OCI-LY7 (cell line): ENCODE results near the gene NXPE2. TPM values are rescaled to one million over a fixed set of nuclear protein-coding genes. Genes with fewer than 3 reads are reported as not detected.

Experiments
- BruUV-seq: library from RNA; stranded (reverse); fragments of 400-500 nt; replicated peaks from 2 replicates; lab custom pipeline; 2021; lab: Mats Ljungman, UMichigan
- CTCF ChIA-PET: fragments of 300-600 bp; sonication (Branson Sonifier 250); formaldehyde crosslinking; loops from one replicate; lab custom pipeline; 2022; ENCODE audit warnings: antibody characterized with exemption; ENCODE audit not compliant: unreplicated experiment; lab: Charles Lee
- POLR2A ChIA-PET: fragments of 300-600 bp; sonication (Branson Sonifier 250); formaldehyde crosslinking; loops from one replicate; lab custom pipeline; 2022; ENCODE audit warnings: antibody characterized with exemption; lab: Charles Lee
- DNase-seq: peaks from one replicate; pipeline ENCODE4 v3.0.0-alpha.2; 2015; ENCODE audit warnings: low spot score
- H2AFZ ChIP-seq: fragments of 200-600 bp; sonication (generic), shearing (Covaris generic); 2 replicates; pipeline ENCODE4 v1.6.1; 2014; ENCODE audit warnings: mild to moderate bottlenecking, antibody characterized with exemption, low read length, moderate library complexity
- H3K27ac ChIP-seq: fragments of 200-600 bp; sonication (generic); 2 replicates; pipeline ENCODE4 v1.5.1; 2014; ENCODE audit warnings: mixed run types, low read depth, mild to moderate bottlenecking, moderate library complexity, low read length, inconsistent platforms; ENCODE audit not compliant: poor library complexity, severe bottlenecking
- H3K36me3 ChIP-seq: fragments of 200-600 bp; sonication (generic); 2 replicates; pipeline ENCODE4 v1.6.1; 2014; ENCODE audit warnings: mild to moderate bottlenecking, antibody characterized with exemption, low read length, moderate library complexity, mixed read lengths; ENCODE audit not compliant: insufficient read depth
- H3K4me1 ChIP-seq: fragments of 200-600 bp; sonication (generic); 2 replicates; pipeline ENCODE4 v1.5.1; 2014; ENCODE audit warnings: mild to moderate bottlenecking, low read length; ENCODE audit not compliant: insufficient read depth, poor library complexity, severe bottlenecking
- H3K4me2 ChIP-seq: fragments of 200-600 bp; sonication (generic); 2 replicates; pipeline ENCODE4 v1.6.1; 2014; ENCODE audit warnings: mild to moderate bottlenecking, low read length
- H3K4me3 ChIP-seq: fragments of 200-600 bp; sonication (generic); 2 replicates; pipeline ENCODE4 v1.5.1; 2014; ENCODE audit warnings: mild to moderate bottlenecking, low read depth, low read length; ENCODE audit not compliant: poor library complexity, severe bottlenecking
- H3K79me2 ChIP-seq: fragments of 200-600 bp; sonication (generic); 2 replicates; pipeline ENCODE4 v1.6.1; 2016; ENCODE audit warnings: low read depth, mild to moderate bottlenecking, low read length, moderate library complexity, mixed read lengths; ENCODE audit not compliant: insufficient read depth
- H3K9me2 ChIP-seq: fragments of 200-600 bp; sonication (generic); 2 replicates; pipeline ENCODE4 v1.6.1; 2016; ENCODE audit warnings: mild to moderate bottlenecking, low read length, mixed read lengths; ENCODE audit not compliant: insufficient read depth
- H3K9me3 ChIP-seq: fragments of 200-600 bp; sonication (generic); 2 replicates; pipeline ENCODE4 v1.6.1; 2014; ENCODE audit warnings: mild to moderate bottlenecking, mixed run types, low read length, mixed read lengths
- H4K20me1 ChIP-seq: fragments of 200-600 bp; sonication (generic); 2 replicates; pipeline ENCODE4 v1.6.1; 2014; ENCODE audit warnings: mild to moderate bottlenecking, antibody characterized with exemption, low read length, moderate library complexity, mixed read lengths; ENCODE audit not compliant: insufficient read depth
- CTCF ChIP-seq: fragments of 200-600 bp; sonication (generic); conservative IDR thresholded peaks from 2 replicates; pipeline ENCODE4 v1.5.1; 2014; ENCODE audit warnings: mild to moderate bottlenecking, antibody characterized with exemption, low read length, moderate library complexity, mixed read lengths
- EZH2phosphoT487 ChIP-seq: fragments of 200-600 bp; sonication (generic); IDR thresholded peaks from 2 replicates; pipeline ENCODE4 v1.6.1; 2018; ENCODE audit warnings: low read depth, borderline replicate concordance, mild to moderate bottlenecking, mixed run types, antibody characterized with exemption, low read length, moderate library complexity, mixed read lengths
- intact Hi-C: fragments of 100-400 bp; cut with micrococcal nuclease; formaldehyde crosslinking; loops from one replicate; pipeline ENCODE4 v1.10.0; 2022; ENCODE audit not compliant: unreplicated experiment
- total RNA-seq, 2 experiments: library from RNA; depleted of rRNA in 1 of 2; stranded (reverse); fragments of >200 nt in 1 of 2; shearing (Covaris generic) in 1 of 2; gene quantifications; 2 replicates each; pipeline ENCODE4 v1.2.3, GENCODE V29; 2014 to 2022

NXPE2 gene
- total RNA-seq, 2 experiments from 2014 or later: not detected

GRCh38 chr11:114650661-114651060 is 27.7 kb upstream of the NXPE2 start:
- no peaks in the 10 kb centered on the region for H3K36me3 ChIP-seq
- no peaks in the 10 kb centered on the region for H3K4me1 ChIP-seq
- no peak overlapping the region for H2AFZ ChIP-seq
- intact Hi-C loops: no loop called here
- no TSS peak for BruUV-seq
- no peak for TF ChIP-seq EZH2phosphoT487
- TF ChIP-seq CTCF: no peak
- H4K20me1 ChIP-seq: no peaks in the 10 kb centered on the region
- no peaks in the 10 kb centered on the region for H3K9me2 ChIP-seq
- H3K79me2 ChIP-seq: no peaks in the 10 kb centered on the region
- no peak overlapping the region for H3K4me3 ChIP-seq
- H3K4me2 ChIP-seq: no peak overlapping the region
- H3K9me3 ChIP-seq: no peaks in the 10 kb centered on the region
- POLR2A ChIA-PET: interaction anchor here (0.7 kb wide), 1 partner anchor 105 kb away, joined by 3 read pairs; no protein-coding TSS in a partner anchor
- no peak for DNase-seq
- CTCF ChIA-PET: no interaction called here
- H3K27ac ChIP-seq: no peak overlapping the region

- Histone ChIP-seq H3K36me3 (no peaks in the 10 kb centered on the region), H3K4me1 (no peaks in the 10 kb centered on the region), H3K79me2 (no peaks in the 10 kb centered on the region), H4K20me1 (no peaks in the 10 kb centered on the region), H3K4me3 (no peak overlapping the region), H3K27ac (no peak overlapping the region), H3K4me2 (no peak overlapping the region), H3K9me3 (no peaks in the 10 kb centered on the region), H2AFZ (no peak overlapping the region), H3K9me2 (no peaks in the 10 kb centered on the region)
- BruUV-seq: no TSS peak
- TF ChIP-seq CTCF (no peak), EZH2phosphoT487 (no peak)
- ChIA-PET CTCF (no interaction called here), POLR2A (no interaction called here)
- intact Hi-C loops: no loop called here
- no peak for DNase-seq
Measured at GRCh38 chr11:114651145-114651718, 27.1 kb upstream of the NXPE2 start.

GRCh38 chr11:114653148-114653547 is 25.2 kb upstream of the NXPE2 start:
- no peaks in the 10 kb centered on the region for H4K20me1 ChIP-seq
- H3K9me2 ChIP-seq: no peaks in the 10 kb centered on the region
- intact Hi-C loops: no loop called here
- no peak overlapping the region for H3K4me2 ChIP-seq
- TF ChIP-seq CTCF (no peak), EZH2phosphoT487 (no peak)
- no peak for DNase-seq
- H3K27ac ChIP-seq: no peak overlapping the region
- no peaks in the 10 kb centered on the region for H3K79me2 ChIP-seq
- no peaks in the 10 kb centered on the region for H3K36me3 ChIP-seq
- ChIA-PET CTCF (no interaction called here), POLR2A (interaction anchor here (0.7 kb wide), 1 partner anchor 48 kb away, joined by 3 read pairs; no protein-coding TSS in a partner anchor)
- no peak overlapping the region for H3K4me3 ChIP-seq
- no peaks in the 10 kb centered on the region for H3K9me3 ChIP-seq
- no peaks in the 10 kb centered on the region for H3K4me1 ChIP-seq
- BruUV-seq: no TSS peak
- no peak overlapping the region for H2AFZ ChIP-seq
